ENCODE results near the gene SEPTIN8. TPM values are rescaled to one million over a fixed set of nuclear protein-coding genes. Genes with fewer than 3 reads are reported as not detected.

The SEPTIN8 gene
- total and polyA plus RNA-seq, 2 of the 13 experiments (the other 11 are each of a cell fraction or from before 2014, with no cell fraction given) = 41.4 to 49.9 TPM

- TF ChIP-seq PRDM10 (CRISPR knock-in tag; IDR thresholded peaks at IDR 0.05; ENCODE audit: low read depth) (no peak), CBFB (CRISPR knock-in tag; IDR thresholded peaks at IDR 0.05) (no peak), SNRNP70 (IDR thresholded peaks at IDR 0.05; ENCODE audit: low read depth, low read length) (no peak), ZNF550 (CRISPR knock-in tag; IDR thresholded peaks at IDR 0.05; ENCODE audit: borderline replicate concordance) (no peak), POGZ (CRISPR knock-in tag; IDR thresholded peaks at IDR 0.05) (no peak), ZNF225 (CRISPR knock-in tag; IDR thresholded peaks at IDR 0.05) (no peak), RBM39 (IDR thresholded peaks at IDR 0.05; ENCODE audit: low read depth, low read length, poor library complexity, severe bottlenecking) (no peak), SNAI1 (CRISPR knock-in tag; IDR thresholded peaks at IDR 0.05; ENCODE audit: borderline replicate concordance) (no peak), MBD4 (IDR thresholded peaks at IDR 0.05; ENCODE audit: borderline replicate concordance, low read length) (no peak), CCDC6 (CRISPR knock-in tag; IDR thresholded peaks at IDR 0.05) (no peak), ZNF558 (CRISPR knock-in tag; IDR thresholded peaks at IDR 0.05; ENCODE audit: borderline replicate concordance) (no peak)
Measured at GRCh38 chr5:132766020-132766805, 10.8 kb downstream of the SEPTIN8 start (continued).

All from HepG2 (cell line).